Stimulated activated CD4-positive, alpha-beta T cell treated with anti-CD3 and anti-CD28 coated beads, Interleukin-15, amount 100 ng/mL, for 48 hours (primary cell): ENCODE measurements around the gene GPR119.
"Not testable (repeated sequence)": the region's sequence is repeated elsewhere in the genome, so short reads cannot be mapped to it uniquely, and the experiment has no call there.

Experiments
- DNase-seq, 2 donors: peaks; one replicate each; pipeline ENCODE4 v3.0.0-alpha.2; 2020; ENCODE audit warnings: low read depth in 2 of 2

The GPR119 gene

GRCh38 chrX:130385520-130385919 lies at the start of gene GPR119:
Gene GPR119 (minus strand): TSS chrX:130385674. CDS start chrX:130385447, 227 bp downstream.
- DNase-seq, result no peak

GRCh38 chrX:130429236-130429635 lies 43.8 kb upstream of the GPR119 start:
- DNase-seq, result not testable (repeated sequence)

GRCh38 chrX:130426531-130426930 lies 41.1 kb upstream of the GPR119 start:
- DNase-seq, result no peak

GRCh38 chrX:130419263-130419662 lies 33.8 kb upstream of the GPR119 start:
- no peak for DNase-seq

GRCh38 chrX:130418740-130419139 lies 33.3 kb upstream of the GPR119 start:
- no peak for DNase-seq

GRCh38 chrX:130418066-130418465 lies 32.6 kb upstream of the GPR119 start:
- DNase-seq, result no peak

GRCh38 chrX:130416785-130417184 lies 31.3 kb upstream of the GPR119 start:
- no peak for DNase-seq

GRCh38 chrX:130415201-130415600 lies 29.7 kb upstream of the GPR119 start:
- DNase-seq, result no peak

- DNase-seq, result no peak
Measured at GRCh38 chrX:130414800-130415199, 29.3 kb upstream of the GPR119 start.

- DNase-seq, result no peak
Measured at GRCh38 chrX:130413415-130413814, 27.9 kb upstream of the GPR119 start.

GRCh38 chrX:130402208-130402684 lies 16.8 kb upstream of the GPR119 start:
- DNase-seq, result no peak

- peak; percentile 16 to 46 for DNase-seq
Measured at GRCh38 chrX:130401415-130402207, 16.1 kb upstream of the GPR119 start, which contains the start of gene RBMX2. Gene RBMX2 (plus strand): TSS chrX:130401987. CDS start chrX:130402033, 46 bp downstream.

- no peak for DNase-seq
Measured at GRCh38 chrX:130395341-130395740, 9.9 kb upstream of the GPR119 start.

- DNase-seq, result no peak
Measured at GRCh38 chrX:130393451-130394074, 8.1 kb upstream of the GPR119 start.

- no peak for DNase-seq
Measured at GRCh38 chrX:130386408-130386808, 934 bp upstream of the GPR119 start.

GRCh38 chrX:130378024-130378669 lies 7.3 kb downstream of the GPR119 start:
- no peak for DNase-seq

- no peak for DNase-seq
Measured at GRCh38 chrX:130376077-130376476, 9.4 kb downstream of the GPR119 start.

- DNase-seq, result not testable (repeated sequence)
Measured at GRCh38 chrX:130352050-130352449, 33.4 kb downstream of the GPR119 start.

GRCh38 chrX:130351567-130351966 lies 33.9 kb downstream of the GPR119 start:
- no peak for DNase-seq

GRCh38 chrX:130347321-130347720 lies 38.2 kb downstream of the GPR119 start:
- no peak for DNase-seq

GRCh38 chrX:130343411-130343810 lies 42.1 kb downstream of the GPR119 start:
- no peak for DNase-seq

- DNase-seq, result no peak
Measured at GRCh38 chrX:130340271-130340670, 45.2 kb downstream of the GPR119 start.
